T-cell (primary cell): ENCODE results near the gene ADGRG1. TPM values are rescaled to one million over a fixed set of nuclear protein-coding genes. Genes with fewer than 3 reads are reported as not detected.

Experiments used
- ATAC-seq, 4 experiments: fragments of 200-7000 bp in 3 of 4; fragments of 150-1000 bp in 1 of 4; cut with Tn5 transposase; replicated peaks in 1 of 4; 1 replicate in 3 of 4; 2 replicates in 1 of 4; pipeline ENCODE4 v1.10.0; 2021; ENCODE audit warnings: moderate library complexity in 3 of 4, mild to moderate bottlenecking in 2 of 4, moderate number of reproducible peaks in 1 of 4
- CTCF ChIA-PET, 2 donors: fragments of 300-600 bp; sonication (Branson Sonifier 250); formaldehyde crosslinking; loops; one replicate each; lab custom pipeline; 2022; ENCODE audit warnings: antibody characterized with exemption in 2 of 2; lab: Charles Lee
- POLR2A ChIA-PET, 2 donors: fragments of 300-600 bp; sonication (Branson Sonifier 250); formaldehyde crosslinking; loops; one replicate each; lab custom pipeline; 2022; ENCODE audit warnings: antibody characterized with exemption in 2 of 2; lab: Charles Lee
- DNase-seq, 35 experiments: peaks; one replicate each; pipeline versions ENCODE4 v3.0.0 to v3.0.0-alpha.2; 2013 to 2023
- H3K27ac ChIP-seq: one replicate; pipeline ENCODE4 v1.5.1; 2013; ENCODE audit warnings: low read length
- H3K27me3 ChIP-seq, 2 experiments: replicated peaks in 1 of 2; 1 replicate in 1 of 2; 2 replicates in 1 of 2; pipeline versions ENCODE4 v1.6.1 to v1.7.0; 2013; ENCODE audit warnings: low read length in 1 of 2, mixed read lengths in 1 of 2; ENCODE audit not compliant: control insufficient read depth in 2 of 2, insufficient read depth in 2 of 2; ENCODE audit errors: extremely low read depth in 1 of 2
- H3K36me3 ChIP-seq, 2 donors: 1 replicate in 1 of 2; 2 replicates in 1 of 2; pipeline versions ENCODE4 v1.6.1 to v1.7.0; 2013; ENCODE audit warnings: low read length in 1 of 2; ENCODE audit not compliant: control insufficient read depth in 2 of 2, insufficient read depth in 1 of 2; ENCODE audit errors: extremely low read depth in 1 of 2
- H3K4me1 ChIP-seq, 2 experiments: 1 replicate in 1 of 2; 2 replicates in 1 of 2; pipeline versions ENCODE4 v1.6.1 to v1.7.0; 2013; ENCODE audit warnings: low read length in 2 of 2, mixed read lengths in 1 of 2; ENCODE audit not compliant: insufficient read depth in 2 of 2, control insufficient read depth in 1 of 2; ENCODE audit errors: extremely low read depth in 1 of 2
- H3K4me3 ChIP-seq, 2 donors: 1 replicate in 1 of 2; 2 replicates in 1 of 2; pipeline versions ENCODE4 v1.5.1 to v1.7.0; 2013; ENCODE audit warnings: mild to moderate bottlenecking in 2 of 2, low read length in 1 of 2, moderate library complexity in 1 of 2; ENCODE audit not compliant: control insufficient read depth in 1 of 2; ENCODE audit errors: extremely low read depth in 1 of 2
- H3K9me3 ChIP-seq: 2 replicates; pipeline ENCODE4 v1.7.0; 2013
- H3K27ac Mint-ChIP-seq, 2 donors: one replicate each; pipeline ENCODE4 v1.8.0; 2020 to 2021; ENCODE audit warnings: mild to moderate bottlenecking in 2 of 2, mixed read lengths in 2 of 2
- H3K27me3 Mint-ChIP-seq, 2 donors: one replicate each; pipeline ENCODE4 v1.8.0; 2021 to 2022; ENCODE audit warnings: mixed read lengths in 2 of 2
- H3K36me3 Mint-ChIP-seq: one replicate; pipeline ENCODE4 v1.8.0; 2021; ENCODE audit warnings: mixed read lengths
- H3K4me1 Mint-ChIP-seq, 3 donors: one replicate each; pipeline ENCODE4 v1.8.0; 2020 to 2022; ENCODE audit warnings: mixed read lengths in 3 of 3, mild to moderate bottlenecking in 1 of 3
- H3K4me3 Mint-ChIP-seq, 3 donors: one replicate each; pipeline ENCODE4 v1.8.0; 2020 to 2022; ENCODE audit warnings: mild to moderate bottlenecking in 3 of 3, mixed read lengths in 3 of 3, moderate library complexity in 3 of 3
- H3K9me3 Mint-ChIP-seq, 3 donors: one replicate each; pipeline ENCODE4 v1.8.0; 2020 to 2022; ENCODE audit warnings: mixed read lengths in 3 of 3
- WGBS: methylation state at CpG from one replicate; pipeline ENCODE4 v1.1.5; 2013; ENCODE audit warnings: missing lambda C conversion rate; ENCODE audit not compliant: insufficient coverage; 5-methylcytosine and 5-hydroxymethylcytosine counted together
- total RNA-seq, 35 experiments: library from RNA in 6 of 35; stranded (reverse) in 6 of 35; fragments of 120-200 nt in 1 of 35; gene quantifications; one replicate each; pipeline versions ENCODE4 v1.2.1 to v1.2.4 and lab custom pipeline; 2013 to 2026

ADGRG1 gene
- total RNA-seq, 5 donors from 2014 or later (not counting 1 experiment from before 2014, with no cell fraction given): 7.8 to 91.7 (median 11.7) TPM

- peaks cover 11 to 17% (median 13%) of the 10 kb centered on the region in 3 donors for H3K4me1 Mint-ChIP-seq
- DNase-seq (no peak), ATAC-seq (no peak)
- WGBS: 94% methylated on average over 4 of the region's 10 CpGs
- H3K36me3 Mint-ChIP-seq: no peaks in the 10 kb centered on the region
- H3K27ac Mint-ChIP-seq: peak overlapping the region in 1 of 2 donors; percentile 44
- peak overlapping the region in 2 of 3 donors; percentile 22 to 49 for H3K4me3 Mint-ChIP-seq
- Histone ChIP-seq H3K4me1 (peaks cover 0 to 36% of the 10 kb centered on the region in 2 experiments), H3K27me3 (peaks cover 0 to 59% of the 10 kb centered on the region in 2 experiments), H3K4me3 (peak overlapping the region in 1 of 2 donors; percentile 34), H3K27ac (no peak overlapping the region), H3K9me3 (no peaks in the 10 kb centered on the region), H3K36me3 (no peaks in the 10 kb centered on the region)
- CTCF ChIA-PET: no interaction called here
- H3K9me3 Mint-ChIP-seq: no peaks in the 10 kb centered on the region
- POLR2A ChIA-PET: no interaction called here
- peaks cover 20 to 30% of the 10 kb centered on the region in 2 donors for H3K27me3 Mint-ChIP-seq
Observed at GRCh38 chr16:57630407-57630797, 2.0 kb downstream of the ADGRG1 start.

GRCh38 chr16:57630931-57631845 lies 2.8 kb downstream of the ADGRG1 start:
- no peak overlapping the region for H3K27ac ChIP-seq
- Mint-ChIP-seq H3K4me1 (peaks cover 11 to 15% (median 13%) of the 10 kb centered on the region in 3 donors), H3K27ac (peak overlapping the region in 1 of 2 donors; percentile 44), H3K36me3 (no peaks in the 10 kb centered on the region), H3K27me3 (peaks cover 20 to 35% of the 10 kb centered on the region in 2 donors), H3K9me3 (no peaks in the 10 kb centered on the region), H3K4me3 (peak overlapping the region in 1 of 3 donors; percentile 49)
- H3K9me3 ChIP-seq: no peaks in the 10 kb centered on the region
- no peaks in the 10 kb centered on the region for H3K36me3 ChIP-seq
- WGBS: 83% methylated on average over 15 of the region's 21 CpGs
- ChIA-PET CTCF (no interaction called here), POLR2A (no interaction called here)
- no peak for ATAC-seq
- peak overlapping the region in 1 of 2 donors; percentile 34 for H3K4me3 ChIP-seq
- DNase-seq: no peak
- H3K4me1 ChIP-seq: peaks cover 0 to 41% of the 10 kb centered on the region in 2 experiments
- peaks cover 0 to 63% of the 10 kb centered on the region in 2 experiments for H3K27me3 ChIP-seq

DNA sequence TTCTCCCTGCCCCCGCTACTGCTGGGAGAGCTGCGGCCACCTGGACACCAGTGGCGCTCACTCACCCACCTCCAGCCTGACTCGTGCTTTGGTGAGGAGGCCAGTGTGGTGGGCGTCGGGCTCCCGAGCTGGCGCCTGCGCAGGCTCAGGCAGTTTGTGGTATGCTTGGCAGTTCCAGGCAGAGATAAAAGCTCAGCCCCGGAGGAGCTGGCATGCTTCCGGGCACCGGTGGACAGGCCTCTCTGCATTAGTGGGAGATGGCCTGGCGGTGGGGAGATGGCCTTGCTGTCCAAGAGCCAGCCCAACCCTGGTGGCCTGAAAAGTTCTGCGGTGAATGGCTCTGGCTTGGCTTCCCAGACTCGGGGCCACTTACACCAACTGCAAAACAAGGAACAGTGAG lies 4.1 kb downstream of the ADGRG1 start:
- Mint-ChIP-seq H3K27ac (no peak overlapping the region), H3K27me3 (peaks cover 25 to 38% of the 10 kb centered on the region in 2 donors), H3K36me3 (no peaks in the 10 kb centered on the region), H3K4me3 (no peak overlapping the region), H3K9me3 (no peaks in the 10 kb centered on the region), H3K4me1 (peaks cover 11 to 15% (median 13%) of the 10 kb centered on the region in 3 donors)
- Histone ChIP-seq H3K4me3 (no peak overlapping the region), H3K9me3 (no peaks in the 10 kb centered on the region), H3K4me1 (peaks cover 0 to 46% of the 10 kb centered on the region in 2 experiments), H3K27ac (no peak overlapping the region), H3K36me3 (no peaks in the 10 kb centered on the region), H3K27me3 (peaks cover 0 to 59% of the 10 kb centered on the region in 2 experiments)
- ChIA-PET CTCF (no interaction called here), POLR2A (no interaction called here)
- WGBS: 64% methylated on average over 7 of the region's 15 CpGs
- ATAC-seq (no peak), DNase-seq (no peak)

GRCh38 chr16:57633383-57634064 lies 5.1 kb downstream of the ADGRG1 start:
- Mint-ChIP-seq H3K36me3 (no peaks in the 10 kb centered on the region), H3K4me1 (peaks cover 8 to 12% (median 11%) of the 10 kb centered on the region in 3 donors), H3K27me3 (peaks cover 23 to 39% of the 10 kb centered on the region in 2 donors), H3K9me3 (no peaks in the 10 kb centered on the region), H3K27ac (no peak overlapping the region), H3K4me3 (no peak overlapping the region)
- CTCF ChIA-PET: no interaction called here
- ATAC-seq: no peak
- DNase-seq: no peak
- Histone ChIP-seq H3K9me3 (no peaks in the 10 kb centered on the region), H3K27me3 (peaks cover 0 to 57% of the 10 kb centered on the region in 2 experiments), H3K4me1 (peaks cover 0 to 45% of the 10 kb centered on the region in 2 experiments), H3K4me3 (no peak overlapping the region), H3K27ac (no peak overlapping the region), H3K36me3 (no peaks in the 10 kb centered on the region)
- WGBS: 86% methylated on average over 3 of the region's 11 CpGs
- POLR2A ChIA-PET: no interaction called here

DNA sequence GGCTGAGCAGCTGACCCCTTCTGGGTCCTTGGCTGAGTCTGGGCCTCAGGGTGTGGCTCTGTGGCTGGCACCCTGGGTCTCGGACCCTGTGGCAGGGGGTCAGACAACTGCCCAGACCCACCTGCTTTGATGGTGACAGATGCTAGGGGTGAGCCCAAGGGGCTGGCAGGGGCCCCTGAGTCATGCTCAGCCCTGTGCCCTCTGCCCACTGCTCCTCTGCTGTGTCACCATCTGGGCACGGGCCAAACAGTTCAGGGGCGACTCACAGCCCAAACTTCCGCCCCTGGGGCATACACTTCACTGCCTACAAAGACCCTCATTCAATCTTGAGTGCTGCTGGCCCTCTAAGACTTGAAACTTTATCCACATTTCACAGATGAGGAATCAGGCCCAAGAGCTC lies 5.7 kb downstream of the ADGRG1 start:
- ChIA-PET POLR2A (no interaction called here), CTCF (no interaction called here)
- H3K27me3 ChIP-seq: peaks cover 0 to 55% of the 10 kb centered on the region in 2 experiments
- 77% methylated on average over 4 of the region's 4 CpGs for WGBS
- ATAC-seq: peak in 1 of 4 experiments; percentile 6
- H3K27ac ChIP-seq: no peak overlapping the region
- DNase-seq: no peak
- peaks cover 0 to 43% of the 10 kb centered on the region in 2 experiments for H3K4me1 ChIP-seq
- H3K4me3 ChIP-seq: no peak overlapping the region
- Mint-ChIP-seq H3K4me3 (no peak overlapping the region), H3K36me3 (no peaks in the 10 kb centered on the region), H3K4me1 (peaks cover 2 to 5% (median 5%) of the 10 kb centered on the region in 3 donors), H3K27me3 (peaks cover 17 to 33% of the 10 kb centered on the region in 2 donors), H3K9me3 (no peaks in the 10 kb centered on the region), H3K27ac (no peak overlapping the region)
- H3K9me3 ChIP-seq: no peaks in the 10 kb centered on the region
- no peaks in the 10 kb centered on the region for H3K36me3 ChIP-seq
